Measurements from ENCODE around the gene UGT1A9. TPM values are rescaled to one million over a fixed set of nuclear protein-coding genes. Genes with fewer than 3 reads are reported as not detected.

Gene UGT1A9
- total RNA-seq, 1 donor, result not detected

GRCh38 chr2:233780771-233781170 lies 109.1 kb downstream of the UGT1A9 start:
- H3K4me3 ChIP-seq (ENCODE audit: low read depth, low read length), result no peak overlapping the region
- DNase-seq (ENCODE audit: low read depth), result peak; percentile 14
- TF ChIP-seq CTCF (IDR thresholded peaks at IDR 0.05; ENCODE audit: insufficient read depth, low read depth, low read length), result no peak

GRCh38 chr2:233789554-233789953 lies 117.9 kb downstream of the UGT1A9 start:
- no peak for DNase-seq (ENCODE audit: low read depth)
- no peak for TF ChIP-seq CTCF (IDR thresholded peaks at IDR 0.05; ENCODE audit: insufficient read depth, low read depth, low read length)
- H3K4me3 ChIP-seq (ENCODE audit: low read depth, low read length), result no peak overlapping the region

GRCh38 chr2:233791151-233791882 lies 119.6 kb downstream of the UGT1A9 start:
- H3K4me3 ChIP-seq (ENCODE audit: low read depth, low read length), result no peak overlapping the region
- no peak for DNase-seq (ENCODE audit: low read depth)
- TF ChIP-seq CTCF (IDR thresholded peaks at IDR 0.05; ENCODE audit: insufficient read depth, low read depth, low read length), result no peak

- TF ChIP-seq CTCF (IDR thresholded peaks at IDR 0.05; ENCODE audit: insufficient read depth, low read depth, low read length), result no peak
- no peak for DNase-seq (ENCODE audit: low read depth)
- no peak overlapping the region for H3K4me3 ChIP-seq (ENCODE audit: low read depth, low read length)
Observed at GRCh38 chr2:233791883-233792329, 120.2 kb downstream of the UGT1A9 start.

GRCh38 chr2:233792720-233793119 lies 121.0 kb downstream of the UGT1A9 start:
- no peak overlapping the region for H3K4me3 ChIP-seq (ENCODE audit: low read depth, low read length)
- DNase-seq (ENCODE audit: low read depth), result no peak
- TF ChIP-seq CTCF (IDR thresholded peaks at IDR 0.05; ENCODE audit: insufficient read depth, low read depth, low read length), result no peak

- TF ChIP-seq CTCF (IDR thresholded peaks at IDR 0.05; ENCODE audit: insufficient read depth, low read depth, low read length), result no peak
- no peak for DNase-seq (ENCODE audit: low read depth)
Observed at GRCh38 chr2:233793465-233794127, 121.9 kb downstream of the UGT1A9 start.

More at GRCh38 chr2:233793465-233794127, 121.9 kb downstream of the UGT1A9 start:
- H3K4me3 ChIP-seq (ENCODE audit: low read depth, low read length), result no peak overlapping the region
